Right hindlimb (tissue), 1 donor: ENCODE measurements around the gene USP35.
"Not testable (repeated sequence)": the region's sequence is repeated elsewhere in the genome, so short reads cannot be mapped to it uniquely, and the experiment has no call there.

ENCODE experiments used
- DNase-seq: peaks from one replicate; pipeline ENCODE4 v3.0.0-alpha.2; 2018

USP35 gene

GRCh38 chr11:78216571-78217287 lies 28.0 kb downstream of the USP35 start:
- no peak for DNase-seq

GRCh38 chr11:78217650-78218541 lies 29.2 kb downstream of the USP35 start:
- DNase-seq: no peak

GRCh38 chr11:78218707-78219492 lies 30.2 kb downstream of the USP35 start:
- no peak for DNase-seq

GRCh38 chr11:78219493-78220217 lies 30.9 kb downstream of the USP35 start:
- no peak for DNase-seq

GRCh38 chr11:78220218-78221157 lies 31.8 kb downstream of the USP35 start:
- no peak for DNase-seq

GRCh38 chr11:78221396-78222315 lies 32.9 kb downstream of the USP35 start:
- DNase-seq: no peak

- DNase-seq: not testable (repeated sequence)
Observed at GRCh38 chr11:78222726-78223125, 34.0 kb downstream of the USP35 start.

GRCh38 chr11:78223320-78223954 lies 34.7 kb downstream of the USP35 start:
- DNase-seq: no peak

- DNase-seq: no peak
Observed at GRCh38 chr11:78224506-78224905, 35.8 kb downstream of the USP35 start.

GRCh38 chr11:78224906-78225420 lies 36.2 kb downstream of the USP35 start:
- DNase-seq: no peak

- DNase-seq: no peak
Observed at GRCh38 chr11:78226684-78227680, 38.3 kb downstream of the USP35 start.

GRCh38 chr11:78227921-78228320 lies 39.2 kb downstream of the USP35 start:
- DNase-seq: no peak

- DNase-seq: no peak
Observed at GRCh38 chr11:78228467-78228866, 39.7 kb downstream of the USP35 start.

- DNase-seq: no peak
Observed at GRCh38 chr11:78229106-78229505, 40.4 kb downstream of the USP35 start.

GRCh38 chr11:78230161-78230877 lies 41.6 kb downstream of the USP35 start:
- DNase-seq: no peak

- DNase-seq: peak; percentile 47
Observed at GRCh38 chr11:78231962-78232501, 43.3 kb downstream of the USP35 start.

GRCh38 chr11:78233046-78233445 lies 44.3 kb downstream of the USP35 start:
- DNase-seq: not testable (repeated sequence)
